ENCODE measurements around the gene FMNL2.

The FMNL2 gene

GRCh38 chr2:152602750-152603149 lies 267.8 kb downstream of the FMNL2 start:
- DNase-seq (ENCODE audit: low read depth): no peak
- H3K4me3 ChIP-seq (ENCODE audit: low read depth, low read length): no peak overlapping the region
- TF ChIP-seq CTCF (IDR thresholded peaks at IDR 0.05; ENCODE audit: low read depth, low read length, missing control alignments): no peak
- in situ Hi-C loops (cut with HindIII; ENCODE audit: low sequenced_read_pairs): loop anchor here (25.0 kb wide), 1 partner anchor 415 kb away; the partner anchor contains the start of gene STAM2

GRCh38 chr2:152603166-152603565 lies 268.2 kb downstream of the FMNL2 start:
- in situ Hi-C loops (cut with HindIII; ENCODE audit: low sequenced_read_pairs): loop anchor here (25.0 kb wide), 1 partner anchor 416 kb away; the partner anchor contains the start of gene STAM2
- no peak for DNase-seq (ENCODE audit: low read depth)
- no peak for TF ChIP-seq CTCF (IDR thresholded peaks at IDR 0.05; ENCODE audit: low read depth, low read length, missing control alignments)
- H3K4me3 ChIP-seq (ENCODE audit: low read depth, low read length): no peak overlapping the region

GRCh38 chr2:152606081-152606480 lies 271.1 kb downstream of the FMNL2 start:
- no peak for TF ChIP-seq CTCF (IDR thresholded peaks at IDR 0.05; ENCODE audit: low read depth, low read length, missing control alignments)
- in situ Hi-C loops (cut with HindIII; ENCODE audit: low sequenced_read_pairs): loop anchor here (25.0 kb wide), 1 partner anchor 419 kb away; the partner anchor contains the start of gene STAM2
- no peak for DNase-seq (ENCODE audit: low read depth)
- no peak overlapping the region for H3K4me3 ChIP-seq (ENCODE audit: low read depth, low read length)

GRCh38 chr2:152606941-152607340 lies 272.0 kb downstream of the FMNL2 start:
- TF ChIP-seq CTCF (IDR thresholded peaks at IDR 0.05; ENCODE audit: low read depth, low read length, missing control alignments): no peak
- no peak overlapping the region for H3K4me3 ChIP-seq (ENCODE audit: low read depth, low read length)
- no peak for DNase-seq (ENCODE audit: low read depth)
- in situ Hi-C loops (cut with HindIII; ENCODE audit: low sequenced_read_pairs): loop anchor here (25.0 kb wide), 1 partner anchor 420 kb away; the partner anchor contains the start of gene STAM2

GRCh38 chr2:152607793-152608300 lies 272.9 kb downstream of the FMNL2 start:
- TF ChIP-seq CTCF (IDR thresholded peaks at IDR 0.05; ENCODE audit: low read depth, low read length, missing control alignments): no peak
- in situ Hi-C loops (cut with HindIII; ENCODE audit: low sequenced_read_pairs): loop anchor here (25.0 kb wide), 1 partner anchor 421 kb away; the partner anchor contains the start of gene STAM2
- H3K4me3 ChIP-seq (ENCODE audit: low read depth, low read length): no peak overlapping the region
- no peak for DNase-seq (ENCODE audit: low read depth)

- TF ChIP-seq CTCF (IDR thresholded peaks at IDR 0.05; ENCODE audit: low read depth, low read length, missing control alignments): no peak
- H3K4me3 ChIP-seq (ENCODE audit: low read depth, low read length): no peak overlapping the region
- DNase-seq (ENCODE audit: low read depth): no peak
- in situ Hi-C loops (cut with HindIII; ENCODE audit: low sequenced_read_pairs): loop anchor here (25.0 kb wide), 1 partner anchor 422 kb away; the partner anchor contains the start of gene STAM2
Measured at GRCh38 chr2:152609154-152609553, 274.2 kb downstream of the FMNL2 start.
